ENCODE data around the gene C1orf56.

DNA sequence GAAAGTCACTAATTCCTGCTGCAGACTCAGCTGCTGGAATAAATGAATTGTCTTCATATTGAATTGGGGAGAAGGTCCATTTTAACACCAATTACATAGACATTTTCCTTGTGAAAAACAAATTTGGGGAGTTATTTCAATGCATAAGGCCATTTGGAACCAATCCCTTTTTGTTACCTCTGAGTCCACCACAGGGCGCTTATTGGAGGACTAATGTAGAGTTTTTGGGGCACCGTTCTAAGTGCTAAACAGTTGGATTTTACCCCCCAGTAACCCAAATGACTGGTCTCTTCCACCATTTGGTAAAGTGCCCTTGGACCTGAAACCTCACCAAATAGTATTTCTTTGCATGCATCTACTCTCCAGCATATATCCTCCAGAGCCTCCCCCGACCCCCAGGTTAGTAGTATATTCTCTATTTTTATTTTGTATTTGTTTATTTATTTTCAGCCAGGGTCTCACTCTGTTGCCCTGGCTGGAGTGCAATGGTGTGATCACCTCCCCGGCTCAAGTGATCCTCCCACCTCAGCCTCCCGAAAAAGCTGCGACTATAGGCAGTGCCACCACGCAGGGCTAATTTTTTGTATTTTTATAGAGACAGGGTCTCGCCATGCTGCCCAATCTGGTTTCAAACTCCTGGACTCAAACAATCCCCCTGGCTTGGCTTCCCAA, 37.7 kb upstream of the C1orf56 start:
- TF ChIP-seq, protein P1, sequence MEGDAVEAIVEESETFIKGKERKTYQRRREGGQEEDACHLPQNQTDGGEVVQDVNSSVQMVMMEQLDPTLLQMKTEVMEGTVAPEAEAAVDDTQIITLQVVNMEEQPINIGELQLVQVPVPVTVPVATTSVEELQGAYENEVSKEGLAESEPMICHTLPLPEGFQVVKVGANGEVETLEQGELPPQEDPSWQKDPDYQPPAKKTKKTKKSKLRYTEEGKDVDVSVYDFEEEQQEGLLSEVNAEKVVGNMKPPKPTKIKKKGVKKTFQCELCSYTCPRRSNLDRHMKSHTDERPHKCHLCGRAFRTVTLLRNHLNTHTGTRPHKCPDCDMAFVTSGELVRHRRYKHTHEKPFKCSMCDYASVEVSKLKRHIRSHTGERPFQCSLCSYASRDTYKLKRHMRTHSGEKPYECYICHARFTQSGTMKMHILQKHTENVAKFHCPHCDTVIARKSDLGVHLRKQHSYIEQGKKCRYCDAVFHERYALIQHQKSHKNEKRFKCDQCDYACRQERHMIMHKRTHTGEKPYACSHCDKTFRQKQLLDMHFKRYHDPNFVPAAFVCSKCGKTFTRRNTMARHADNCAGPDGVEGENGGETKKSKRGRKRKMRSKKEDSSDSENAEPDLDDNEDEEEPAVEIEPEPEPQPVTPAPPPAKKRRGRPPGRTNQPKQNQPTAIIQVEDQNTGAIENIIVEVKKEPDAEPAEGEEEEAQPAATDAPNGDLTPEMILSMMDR (conservative IDR thresholded peaks at IDR 0.05) = no peak
- no peak for TF ChIP-seq ZFX (IDR thresholded peaks at IDR 0.05)

All from C4-2B (cell line).